ENCODE results near the gene BCL2L12.

BCL2L12 gene

DNA sequence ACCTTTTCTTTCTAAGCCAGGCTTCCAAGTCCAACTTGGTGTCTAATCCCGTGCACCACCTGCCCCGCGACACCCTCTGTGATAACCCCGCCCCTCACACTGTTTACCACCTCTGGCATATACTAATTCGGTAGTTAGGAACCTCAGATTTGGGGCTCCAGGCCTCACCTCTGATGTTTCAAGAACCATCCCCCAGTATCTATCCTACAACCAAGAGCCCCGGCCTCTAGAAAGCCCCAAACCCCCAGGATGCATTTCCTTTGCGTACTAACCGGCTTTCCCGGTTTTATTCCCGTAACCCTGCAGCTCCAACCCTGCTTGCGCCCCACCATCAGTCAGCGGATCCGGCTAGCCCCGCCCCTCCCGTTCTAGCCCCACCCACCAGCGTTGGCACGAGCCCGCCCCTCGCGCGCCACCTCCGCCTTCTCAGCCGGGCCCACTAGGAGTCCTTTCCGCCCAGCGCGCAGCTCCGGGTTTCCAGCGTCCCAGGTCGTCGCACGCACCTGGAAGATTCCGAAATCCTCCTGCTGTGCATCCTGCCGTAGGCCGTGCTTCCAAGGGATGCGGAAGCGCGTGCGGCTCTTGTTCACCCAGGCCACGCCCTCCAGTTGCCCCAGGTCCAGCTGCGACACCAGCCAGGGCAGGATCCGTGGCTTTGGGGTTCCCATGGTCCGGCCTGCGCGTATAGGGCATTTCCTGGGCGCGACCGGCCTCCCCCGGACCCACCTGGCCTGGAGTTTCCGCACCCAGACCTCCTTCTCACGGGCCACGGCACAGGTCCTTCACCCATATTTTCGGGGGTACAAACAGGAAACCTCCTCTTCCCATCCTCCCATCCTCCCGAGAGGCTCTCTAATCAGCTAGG, 1.3 kb upstream of the BCL2L12 start:
- peak; percentile 90 for DNase-seq

DNA sequence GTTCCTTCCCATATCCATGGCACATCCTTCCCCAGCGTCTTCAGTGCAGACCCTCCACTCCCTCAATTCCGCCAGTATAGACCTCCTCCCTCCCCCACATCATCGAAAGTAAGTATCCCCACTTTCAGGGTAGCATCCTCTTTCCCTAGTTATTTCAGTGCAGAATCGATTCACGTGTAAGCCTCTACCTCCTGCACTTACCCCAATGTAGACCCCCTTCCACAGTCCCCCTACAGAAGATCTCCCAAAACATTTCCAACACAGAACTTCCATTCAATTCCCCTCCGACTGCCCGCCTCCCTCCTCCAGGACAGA, 740 bp upstream of the BCL2L12 start:
- no peak for DNase-seq

DNA sequence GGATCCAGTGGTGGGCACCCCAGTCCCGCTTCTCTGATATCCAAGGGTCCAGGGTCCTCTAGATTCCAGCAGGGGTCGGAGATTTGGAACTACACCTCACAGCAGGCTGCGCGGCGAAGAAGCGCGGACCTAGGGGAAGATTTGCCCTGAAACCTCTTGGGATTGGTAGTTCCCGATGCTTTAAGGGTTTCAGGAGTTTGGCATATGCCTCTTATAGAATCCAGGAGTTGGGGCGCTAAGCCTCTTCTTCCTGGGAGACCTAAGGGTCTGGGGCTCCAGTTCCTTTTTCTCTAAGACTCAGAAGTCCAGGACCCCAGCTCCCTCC, 349 bp downstream of the BCL2L12 start:
- no peak for DNase-seq

DNA sequence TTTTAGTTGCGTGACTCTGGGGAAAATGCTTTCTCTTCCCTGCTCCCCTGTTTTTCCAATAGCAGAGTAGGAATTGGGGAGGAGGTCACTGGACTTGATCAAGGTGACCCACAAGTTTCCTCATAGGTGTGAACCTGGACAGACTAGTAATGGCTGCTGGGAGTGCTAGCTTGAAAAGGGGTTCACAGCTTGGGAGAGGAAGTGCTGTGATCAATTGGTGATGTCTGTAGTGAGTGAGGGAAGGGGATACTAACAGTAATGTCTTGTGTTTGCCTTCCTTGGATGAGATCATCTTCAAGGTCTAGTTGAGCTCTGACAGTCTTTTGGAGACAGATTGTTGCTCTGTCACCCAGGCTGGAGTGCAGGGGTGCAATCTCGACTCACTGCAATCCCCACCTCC, 1.7 kb downstream of the BCL2L12 start:
- no peak for DNase-seq

DNA sequence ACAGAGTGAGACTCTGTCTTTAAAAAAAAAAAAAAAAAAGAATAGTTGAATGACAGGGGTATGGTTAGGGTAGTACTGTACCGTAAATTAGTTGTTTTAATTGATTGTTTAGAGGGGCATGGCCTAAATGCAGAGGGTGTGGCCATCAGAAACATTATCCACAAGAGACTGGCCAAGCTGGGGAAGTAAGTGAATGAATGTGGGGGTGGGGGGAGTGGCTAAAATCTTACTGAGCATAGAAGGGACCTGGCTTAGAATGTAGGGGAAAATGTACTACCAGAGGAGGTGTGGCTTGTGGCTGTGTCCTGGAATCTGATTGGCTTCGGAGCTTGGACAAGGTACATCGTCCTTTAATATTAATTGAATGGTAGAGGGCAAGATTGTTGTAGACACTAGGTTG, 3.8 kb downstream of the BCL2L12 start:
- no peak for DNase-seq

DNA sequence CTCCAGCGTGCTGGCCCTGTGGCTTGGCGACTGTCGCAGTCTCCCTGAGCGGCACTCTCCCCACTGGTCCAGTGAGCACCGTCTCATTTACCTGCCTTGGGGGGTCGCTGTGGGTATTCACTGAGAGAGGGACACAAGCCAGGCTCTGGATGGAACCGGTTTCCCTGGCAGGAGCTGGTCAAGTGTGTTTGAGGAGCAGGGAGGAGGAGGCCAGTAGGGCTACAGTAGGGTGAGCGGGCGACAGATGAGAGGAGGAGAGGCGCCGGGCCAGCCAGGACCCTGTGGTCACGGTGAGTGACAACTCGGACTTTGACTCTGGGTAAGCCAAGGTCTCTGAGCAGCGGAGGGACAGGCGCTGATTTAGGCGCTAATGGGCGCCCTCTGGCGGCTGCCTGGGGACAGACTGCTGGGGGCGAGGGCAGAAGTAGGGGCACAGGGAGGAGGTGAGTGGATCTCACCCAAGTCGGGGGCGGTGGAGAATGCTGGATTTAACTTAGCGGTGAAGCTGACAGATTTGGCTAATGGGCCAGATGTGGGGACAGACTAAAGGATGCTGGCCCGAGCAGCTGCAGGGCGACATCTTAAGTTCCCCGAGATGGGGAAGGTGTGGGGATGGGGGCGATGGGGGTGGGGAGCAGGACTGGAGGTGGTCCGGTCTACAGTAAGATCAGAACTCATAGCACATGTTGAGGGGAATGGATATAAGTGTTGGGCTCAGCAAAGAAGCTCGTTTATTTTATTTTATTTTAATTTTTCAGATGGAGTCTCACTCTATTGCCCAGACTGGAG, 6.6 kb downstream of the BCL2L12 start:
- DNase-seq: peak; percentile 61

DNA sequence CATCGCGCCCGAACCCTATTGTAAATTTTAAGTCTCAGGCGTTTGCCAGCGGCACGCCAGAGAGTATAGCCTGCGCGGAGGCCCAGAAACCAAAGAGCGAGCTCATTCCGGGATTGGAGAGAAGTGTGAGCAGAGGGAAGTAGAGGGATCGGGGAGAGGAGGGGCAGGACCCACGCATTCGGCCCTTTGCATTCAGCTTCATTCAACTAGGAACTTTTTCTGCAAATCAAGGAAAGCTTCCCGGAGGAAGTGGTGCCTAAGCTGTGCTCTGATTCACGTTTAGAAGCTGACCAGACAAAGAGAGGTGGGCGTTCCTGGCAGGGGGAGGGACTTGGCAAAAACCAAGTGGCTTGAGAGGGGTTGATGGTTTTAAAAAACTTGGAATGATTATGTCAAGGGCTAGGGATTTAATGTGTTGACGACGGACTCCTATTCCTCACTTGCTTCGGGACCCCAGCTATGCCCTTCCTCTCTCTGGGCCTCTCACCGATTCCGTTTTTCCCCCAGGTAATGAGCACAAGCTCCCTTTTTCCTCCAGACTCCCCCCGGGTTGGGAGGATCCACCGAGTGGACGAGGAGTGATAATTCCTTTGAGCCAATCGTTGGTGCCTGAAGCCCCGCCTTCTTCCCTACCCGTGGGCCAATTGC, 10.5 kb downstream of the BCL2L12 start:
- DNase-seq: no peak

DNA sequence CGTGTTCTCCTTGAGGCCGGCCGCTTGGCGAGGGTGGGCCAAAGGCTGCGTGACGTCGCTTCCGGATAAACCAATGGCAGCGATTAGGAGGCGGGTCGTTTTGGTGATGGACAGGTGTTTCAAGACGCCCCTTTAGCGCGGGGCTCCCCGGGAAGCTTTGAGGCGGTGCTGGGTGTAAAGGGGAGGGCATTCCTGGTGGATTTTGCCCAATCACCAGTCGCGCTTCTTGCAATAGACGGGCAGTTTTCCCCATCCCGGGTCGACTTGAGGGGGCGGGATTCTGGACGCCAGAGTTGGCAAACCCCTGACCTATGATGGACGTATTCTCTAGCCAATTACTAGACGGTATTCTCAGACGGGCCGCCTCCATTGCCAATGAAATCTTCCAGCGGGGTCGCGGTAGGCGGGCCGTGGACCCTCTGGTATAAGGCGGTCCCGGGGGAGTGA, 11.1 kb downstream of the BCL2L12 start:
- DNase-seq: peak; percentile 98

DNA sequence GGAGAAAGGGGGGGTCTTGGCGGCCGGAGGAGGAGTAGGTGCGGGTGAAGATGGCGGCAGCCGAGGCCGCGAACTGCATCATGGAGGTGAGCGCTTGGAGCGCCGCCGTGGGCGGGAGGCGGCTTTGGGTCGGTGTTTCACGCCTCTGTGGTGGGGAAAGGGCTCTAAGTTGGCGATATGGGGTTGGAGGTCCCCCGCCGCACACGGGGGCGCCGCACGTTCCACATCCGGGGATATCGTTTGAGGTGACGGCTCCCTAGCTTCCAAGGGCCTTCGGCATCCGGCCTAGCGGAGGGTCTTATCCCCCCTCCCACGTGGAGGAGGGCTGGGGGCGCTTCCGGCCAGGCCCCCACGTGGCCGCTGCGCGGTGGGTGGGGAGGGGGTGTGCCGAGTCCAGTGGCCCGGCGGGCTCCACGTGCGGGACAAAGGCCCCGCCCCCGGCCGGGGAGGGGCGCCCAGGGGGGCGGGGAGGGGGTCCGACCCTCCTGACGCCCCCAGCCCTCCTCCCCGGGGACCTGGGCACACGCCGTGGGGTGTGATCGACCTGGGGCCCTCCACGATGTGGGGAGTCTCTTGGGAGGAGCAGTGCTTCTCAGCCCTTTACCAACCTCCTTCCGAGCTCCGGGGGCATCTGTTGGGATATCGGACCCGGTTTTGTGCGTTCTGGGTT, 11.6 kb downstream of the BCL2L12 start, which contains the start of gene PRMT1:
Gene PRMT1, plus strand, starts transcription at position 41 of the 670 bp plus-strand sequence. Its CDS starts 10 bp downstream, at position 51.
- no peak for DNase-seq

DNA sequence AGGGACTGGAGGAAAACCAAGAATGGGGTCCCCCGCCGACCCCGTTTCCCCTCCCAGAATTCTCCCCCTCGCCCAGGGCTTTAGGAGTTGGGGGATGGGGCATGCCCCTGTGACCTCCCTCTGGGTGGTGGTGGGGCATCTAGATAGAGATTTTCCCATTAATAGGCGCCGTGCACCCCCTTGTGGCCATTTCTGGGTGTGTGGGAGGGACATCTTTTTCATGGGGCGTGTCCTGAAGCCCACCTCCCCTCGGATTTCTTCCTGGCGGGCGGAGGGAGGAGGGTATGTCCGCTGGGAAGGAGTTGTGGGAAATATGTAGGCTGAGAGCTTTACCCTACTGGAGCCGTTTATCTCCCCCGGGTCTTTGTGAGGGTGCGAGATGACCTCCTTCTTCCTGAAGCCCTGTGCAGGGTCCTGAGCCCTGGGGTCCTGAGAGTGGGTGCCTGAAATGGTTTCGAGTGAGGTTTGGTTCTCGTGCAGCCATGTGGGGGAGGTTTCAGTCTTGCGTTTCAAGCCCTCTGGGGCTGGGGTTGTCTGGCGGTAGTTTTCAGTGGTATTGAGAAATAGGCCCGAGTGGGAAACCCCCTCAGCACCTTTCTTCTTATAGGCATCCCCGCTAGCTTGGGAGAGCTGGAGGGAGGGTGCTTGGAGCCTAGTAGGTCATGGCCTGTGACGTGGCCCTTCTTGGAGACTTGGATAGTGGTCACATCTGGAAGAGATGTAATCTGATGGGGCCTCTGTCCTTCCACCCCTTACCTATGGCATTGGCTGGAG, 12.4 kb downstream of the BCL2L12 start:
- peak; percentile 72 for DNase-seq

DNA sequence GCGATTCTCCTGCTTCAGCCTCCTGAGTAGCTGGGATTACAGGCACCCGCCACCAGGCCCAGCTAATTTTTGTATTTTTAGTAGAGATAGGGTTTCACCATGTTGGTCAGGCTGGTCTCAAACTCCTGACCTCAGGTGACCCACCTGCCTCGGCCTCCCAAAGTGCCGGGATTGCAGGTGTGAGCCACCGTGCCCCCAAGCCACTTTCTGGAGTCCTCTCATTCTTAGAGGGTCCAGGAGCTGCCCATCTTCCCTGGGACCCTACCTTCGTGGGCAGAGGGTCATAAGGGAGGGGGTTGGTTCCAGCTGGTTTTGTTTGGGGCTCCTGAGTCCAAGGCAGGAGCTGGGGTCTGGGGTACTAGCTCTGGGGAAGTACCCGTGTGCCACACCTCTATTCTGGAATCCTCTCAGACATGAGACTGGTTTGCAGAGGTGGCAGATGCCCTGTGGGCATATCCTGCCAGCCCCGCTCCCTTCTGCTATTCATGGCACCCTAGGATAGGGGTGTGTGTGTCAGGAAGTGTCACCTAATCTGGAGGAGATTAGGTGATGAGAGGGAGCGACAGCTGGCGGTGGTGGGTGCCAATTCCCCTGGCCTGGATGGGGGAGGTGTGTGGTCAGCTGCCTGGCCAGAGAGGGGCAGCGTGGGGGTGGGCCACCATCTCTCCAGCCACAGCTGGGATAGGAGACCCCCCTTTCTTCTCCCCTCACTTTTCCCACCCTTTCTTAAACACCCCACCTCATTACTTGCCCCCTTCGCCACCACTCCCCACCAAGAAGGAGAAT, 13.4 kb downstream of the BCL2L12 start:
- DNase-seq: no peak

DNA sequence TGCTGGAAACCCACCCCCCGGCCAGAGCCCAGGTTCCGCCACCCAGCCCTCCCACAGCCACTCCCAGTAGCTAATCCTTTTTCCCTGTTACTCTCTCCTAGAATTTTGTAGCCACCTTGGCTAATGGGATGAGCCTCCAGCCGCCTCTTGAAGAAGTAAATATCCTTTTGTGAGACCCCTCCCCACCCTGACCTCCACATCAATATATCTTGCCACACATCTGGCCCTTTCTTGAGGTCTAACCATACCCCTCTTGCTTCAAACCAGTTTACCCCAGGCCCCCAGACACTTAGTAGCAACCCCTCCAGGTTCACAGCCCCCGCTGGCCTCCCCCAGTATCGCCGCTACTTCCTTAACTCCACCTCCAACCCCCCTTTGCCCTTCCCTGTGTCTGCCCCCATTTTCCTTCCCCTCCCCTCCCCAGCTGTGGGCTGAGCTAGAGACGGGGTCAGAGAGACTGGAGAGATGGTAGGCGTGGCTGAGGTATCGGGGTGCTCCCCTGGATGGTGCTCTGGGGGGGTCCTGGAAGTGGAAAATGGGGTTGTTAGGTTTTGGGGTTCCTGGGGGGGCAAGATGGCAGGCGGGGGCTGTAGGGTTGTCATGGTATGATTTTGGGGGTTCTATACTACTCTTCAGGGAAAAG, 14.2 kb downstream of the BCL2L12 start:
- no peak for DNase-seq

DNA sequence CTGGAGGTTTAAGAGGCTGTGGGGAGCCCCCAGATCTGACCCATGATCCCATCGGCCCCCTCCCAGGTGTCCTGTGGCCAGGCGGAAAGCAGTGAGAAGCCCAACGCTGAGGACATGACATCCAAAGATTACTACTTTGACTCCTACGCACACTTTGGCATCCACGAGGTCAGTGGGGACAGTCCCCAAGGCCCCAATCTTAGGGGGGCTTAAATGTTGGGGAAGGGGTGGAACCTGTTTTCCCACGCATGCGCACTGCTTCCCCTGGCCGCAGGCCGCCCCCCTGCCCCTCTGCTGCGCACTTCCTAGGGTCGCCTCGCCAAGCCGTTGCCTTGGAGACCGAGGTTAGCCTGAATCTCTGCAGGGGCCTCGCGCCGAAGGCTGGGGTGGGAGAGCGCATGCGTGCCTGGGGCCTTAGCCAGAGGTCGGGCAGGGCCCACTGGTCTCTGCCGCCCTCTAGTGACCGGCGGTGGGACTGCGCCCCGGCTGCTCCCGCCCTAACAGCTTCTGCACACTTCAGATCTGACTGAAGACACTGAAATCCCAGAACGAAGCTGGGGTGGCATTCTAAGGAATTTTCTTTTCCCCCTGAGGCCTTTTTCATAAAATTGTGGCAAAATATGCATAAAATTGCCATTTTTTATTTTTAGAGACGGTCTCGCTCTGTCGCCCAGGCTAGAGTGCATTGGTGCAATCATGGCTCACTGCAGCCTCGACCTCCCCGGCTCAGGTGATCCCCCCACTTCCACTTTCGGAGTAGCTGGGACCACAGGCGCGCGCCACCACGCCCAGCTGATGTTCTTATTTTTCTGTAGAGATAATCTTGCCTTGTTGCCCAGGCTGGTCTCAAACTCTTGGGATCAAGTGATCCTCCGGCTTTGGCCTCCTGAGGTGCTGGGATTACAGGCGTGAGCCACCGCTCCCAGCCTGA, 15.0 kb downstream of the BCL2L12 start:
- peak; percentile 88 for DNase-seq

DNA sequence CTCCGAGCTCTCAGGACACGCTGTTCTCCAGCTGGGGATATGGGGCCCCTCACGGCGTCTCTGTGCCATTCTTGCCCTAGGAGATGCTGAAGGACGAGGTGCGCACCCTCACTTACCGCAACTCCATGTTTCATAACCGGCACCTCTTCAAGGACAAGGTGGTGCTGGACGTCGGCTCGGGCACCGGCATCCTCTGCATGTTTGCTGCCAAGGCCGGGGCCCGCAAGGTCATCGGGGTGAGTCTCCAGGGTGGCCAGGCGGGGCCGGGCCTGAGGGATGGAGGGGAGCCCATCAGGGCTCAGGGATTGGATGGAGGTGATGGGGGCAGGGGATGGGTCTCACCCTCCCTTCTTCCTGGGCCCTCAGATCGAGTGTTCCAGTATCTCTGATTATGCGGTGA, 16.1 kb downstream of the BCL2L12 start:
- no peak for DNase-seq

DNA sequence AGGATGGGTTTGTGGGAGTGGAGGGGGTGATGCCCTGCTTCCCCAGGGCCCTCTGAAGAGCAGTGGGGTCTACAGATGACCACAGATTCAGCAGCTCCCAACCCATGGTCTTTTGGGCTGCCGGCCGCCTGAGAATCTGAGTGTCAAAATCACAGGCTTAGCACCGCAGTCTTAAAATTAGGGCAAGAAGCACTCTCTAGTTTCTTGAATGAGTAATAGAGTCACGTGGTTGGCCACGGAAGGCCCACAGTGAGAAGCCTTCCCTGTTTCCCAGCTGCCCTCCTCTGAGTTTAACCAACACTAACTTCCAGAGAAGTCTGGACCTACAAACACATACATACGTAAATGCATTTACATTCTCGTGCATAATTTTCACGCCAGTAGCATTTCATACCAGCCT, 16.5 kb downstream of the BCL2L12 start:
- DNase-seq: no peak

DNA sequence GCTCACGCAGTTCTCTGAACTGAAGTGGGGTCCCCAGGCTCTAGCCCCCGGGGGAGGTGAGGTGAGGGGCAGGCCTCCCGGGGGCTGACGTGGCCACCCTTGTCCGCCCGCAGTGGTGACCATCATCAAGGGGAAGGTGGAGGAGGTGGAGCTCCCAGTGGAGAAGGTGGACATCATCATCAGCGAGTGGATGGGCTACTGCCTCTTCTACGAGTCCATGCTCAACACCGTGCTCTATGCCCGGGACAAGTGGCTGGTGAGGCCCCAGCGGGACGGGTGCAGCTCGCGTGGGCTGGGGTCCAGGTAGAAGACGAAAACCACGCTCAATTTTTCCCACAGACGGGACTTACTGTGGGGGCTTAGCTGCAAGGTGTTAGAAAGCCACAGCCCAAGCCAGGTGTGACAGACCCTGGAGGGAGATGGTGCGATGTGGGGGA, 18.1 kb downstream of the BCL2L12 start:
- no peak for DNase-seq

DNA sequence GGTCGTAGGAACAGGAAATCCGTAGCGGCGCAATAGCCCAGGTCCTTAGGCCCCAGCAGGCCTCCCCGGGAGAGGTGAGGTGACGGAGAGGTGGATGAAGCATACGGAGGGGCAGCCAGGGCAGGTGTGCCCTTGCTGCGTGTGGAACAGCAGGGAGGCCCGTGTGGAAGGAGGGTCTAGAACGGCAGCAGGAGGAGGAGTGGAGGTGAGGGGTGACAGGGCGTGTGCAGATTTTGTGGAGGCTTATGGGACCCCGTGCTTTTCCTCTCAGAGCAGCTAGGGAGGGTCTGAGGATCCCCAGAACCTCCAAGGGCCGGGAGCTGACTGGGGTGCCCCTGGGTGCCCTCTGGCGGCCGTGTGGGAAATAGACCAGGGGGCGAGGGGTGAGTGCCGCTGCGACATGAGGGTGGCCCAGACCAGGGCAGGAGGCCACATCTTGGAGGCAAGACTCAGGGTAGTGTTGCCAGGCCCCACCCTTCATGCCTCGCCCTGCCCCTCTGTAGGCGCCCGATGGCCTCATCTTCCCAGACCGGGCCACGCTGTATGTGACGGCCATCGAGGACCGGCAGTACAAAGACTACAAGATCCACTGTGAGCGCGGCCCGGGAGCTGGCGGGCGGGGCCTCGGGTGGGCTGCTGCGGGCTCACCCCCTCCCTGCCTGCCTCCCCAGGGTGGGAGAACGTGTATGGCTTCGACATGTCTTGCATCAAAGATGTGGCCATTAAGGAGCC, 18.7 kb downstream of the BCL2L12 start:
- no peak for DNase-seq

DNA sequence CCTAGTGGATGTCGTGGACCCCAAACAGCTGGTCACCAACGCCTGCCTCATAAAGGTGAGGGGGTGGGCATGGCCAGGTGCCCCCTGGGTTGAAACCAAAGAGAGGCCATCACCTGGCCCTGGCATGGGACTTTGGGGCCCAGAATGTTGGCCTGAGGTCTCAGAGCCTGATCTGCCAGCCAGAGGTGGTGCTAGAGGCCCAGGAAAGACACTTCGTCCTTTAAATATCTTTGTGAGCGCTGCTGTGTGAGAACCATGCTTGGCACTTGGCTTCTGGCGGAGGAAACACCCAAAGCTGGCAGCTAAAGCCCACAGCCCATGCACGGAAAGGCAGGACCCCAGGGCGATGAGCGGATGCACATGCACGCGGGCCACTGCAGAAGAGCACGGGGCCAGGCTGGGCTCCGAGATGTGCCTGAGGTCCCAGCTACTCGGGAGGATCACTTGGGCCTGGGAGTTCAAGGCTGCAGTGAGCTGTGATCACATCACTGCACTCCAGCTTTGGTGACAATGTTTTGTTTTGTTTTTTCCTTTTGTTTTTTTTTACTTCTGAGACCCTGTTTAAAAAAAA, 19.3 kb downstream of the BCL2L12 start:
- no peak for DNase-seq

DNA sequence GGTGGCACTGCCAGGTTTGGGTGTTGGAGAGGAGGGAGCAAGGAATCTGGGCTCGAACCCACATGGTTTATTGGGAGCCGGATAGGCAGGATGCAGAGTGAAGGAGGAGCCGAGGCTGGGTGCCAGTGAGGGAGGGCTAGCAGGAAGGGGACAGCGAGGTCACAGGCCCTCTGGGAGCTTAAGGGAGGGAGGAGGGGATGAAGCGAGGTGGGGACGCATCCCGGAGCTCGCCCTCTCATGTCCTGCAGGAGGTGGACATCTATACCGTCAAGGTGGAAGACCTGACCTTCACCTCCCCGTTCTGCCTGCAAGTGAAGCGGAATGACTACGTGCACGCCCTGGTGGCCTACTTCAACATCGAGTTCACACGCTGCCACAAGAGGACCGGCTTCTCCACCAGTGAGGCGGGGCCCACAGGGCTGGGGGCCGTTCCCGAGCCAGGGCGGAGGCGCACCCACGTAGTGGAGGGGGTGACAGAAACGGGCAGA, 20.2 kb downstream of the BCL2L12 start:
- DNase-seq: no peak
